Adipocyte (in vitro differentiated cells): ENCODE measurements around the gene UBE3B.

Experiments
- DNase-seq: peaks from one replicate; pipeline ENCODE4 v3.0.0-alpha.2; 2015; ENCODE audit warnings: low read depth
- H3K27me3 ChIP-seq: replicated peaks from 2 replicates; pipeline ENCODE4 v1.7.0; 2013; ENCODE audit warnings: mild to moderate bottlenecking, low read length, moderate library complexity; ENCODE audit not compliant: control insufficient read depth, insufficient read depth
- H3K36me3 ChIP-seq: 2 replicates; pipeline ENCODE4 v1.7.0; 2013; ENCODE audit warnings: low read length, mild to moderate bottlenecking, moderate library complexity; ENCODE audit not compliant: control insufficient read depth, insufficient read depth, severe bottlenecking
- H3K4me1 ChIP-seq: 2 replicates; pipeline ENCODE4 v1.7.0; 2013; ENCODE audit warnings: mild to moderate bottlenecking, low read length, moderate library complexity; ENCODE audit not compliant: control insufficient read depth, insufficient read depth
- H3K4me3 ChIP-seq: 2 replicates; pipeline ENCODE4 v1.7.0; 2013; ENCODE audit warnings: mild to moderate bottlenecking, low read length, moderate library complexity
- H3K9ac ChIP-seq: 2 replicates; pipeline ENCODE4 v1.7.0; 2013; ENCODE audit warnings: mild to moderate bottlenecking, low read length, moderate library complexity
- H3K9me3 ChIP-seq: 2 replicates; pipeline ENCODE4 v1.7.0; 2013; ENCODE audit warnings: mild to moderate bottlenecking, low read length, moderate library complexity; ENCODE audit not compliant: control insufficient read depth

Gene UBE3B

GRCh38 chr12:109451400-109451799 lies 26.0 kb upstream of the UBE3B start:
- H3K4me3 ChIP-seq: no peak overlapping the region
- no peaks in the 10 kb centered on the region for H3K9me3 ChIP-seq
- no peak for DNase-seq
- no peak overlapping the region for H3K9ac ChIP-seq
- H3K27me3 ChIP-seq: no peaks in the 10 kb centered on the region
- H3K36me3 ChIP-seq: peaks cover 80% of the 10 kb centered on the region
- H3K4me1 ChIP-seq: peaks cover 28% of the 10 kb centered on the region

GRCh38 chr12:109452489-109452888 lies 24.9 kb upstream of the UBE3B start:
- no peaks in the 10 kb centered on the region for H3K27me3 ChIP-seq
- H3K9ac ChIP-seq: no peak overlapping the region
- no peak overlapping the region for H3K4me3 ChIP-seq
- H3K36me3 ChIP-seq: peaks cover 82% of the 10 kb centered on the region
- H3K4me1 ChIP-seq: peaks cover 36% of the 10 kb centered on the region
- DNase-seq: no peak
- H3K9me3 ChIP-seq: no peaks in the 10 kb centered on the region

- H3K4me1 ChIP-seq: peaks cover 53% of the 10 kb centered on the region
- peaks cover 88% of the 10 kb centered on the region for H3K36me3 ChIP-seq
- H3K9ac ChIP-seq: no peak overlapping the region
- H3K9me3 ChIP-seq: no peaks in the 10 kb centered on the region
- no peak for DNase-seq
- no peak overlapping the region for H3K4me3 ChIP-seq
- no peaks in the 10 kb centered on the region for H3K27me3 ChIP-seq
These were observed 21.7 kb upstream of the UBE3B start for GRCh38 chr12:109455706-109456105.

- H3K9ac ChIP-seq: peak overlapping the region; percentile 73
- H3K4me1 ChIP-seq: peaks cover 61% of the 10 kb centered on the region
- H3K27me3 ChIP-seq: no peaks in the 10 kb centered on the region
- peaks cover 64% of the 10 kb centered on the region for H3K36me3 ChIP-seq
- peak; percentile 59 for DNase-seq
- H3K9me3 ChIP-seq: no peaks in the 10 kb centered on the region
- no peak overlapping the region for H3K4me3 ChIP-seq
These were observed 19.3 kb upstream of the UBE3B start for GRCh38 chr12:109458086-109458485.

GRCh38 chr12:109458771-109459208 lies 18.6 kb upstream of the UBE3B start:
- Histone ChIP-seq H3K27me3 (no peaks in the 10 kb centered on the region), H3K9ac (peak overlapping the region; percentile 73), H3K4me1 (peaks cover 68% of the 10 kb centered on the region), H3K9me3 (no peaks in the 10 kb centered on the region), H3K4me3 (no peak overlapping the region), H3K36me3 (peaks cover 57% of the 10 kb centered on the region)
- DNase-seq: peak; percentile 65

- peak overlapping the region; percentile 73 for H3K9ac ChIP-seq
- peaks cover 52% of the 10 kb centered on the region for H3K36me3 ChIP-seq
- H3K4me1 ChIP-seq: peaks cover 72% of the 10 kb centered on the region
- DNase-seq: peak; percentile 44
- no peak overlapping the region for H3K4me3 ChIP-seq
- no peaks in the 10 kb centered on the region for H3K9me3 ChIP-seq
- H3K27me3 ChIP-seq: no peaks in the 10 kb centered on the region
These were observed 18.2 kb upstream of the UBE3B start for GRCh38 chr12:109459247-109459646.

GRCh38 chr12:109460538-109460937 lies 16.9 kb upstream of the UBE3B start:
- no peak overlapping the region for H3K4me3 ChIP-seq
- peaks cover 85% of the 10 kb centered on the region for H3K4me1 ChIP-seq
- DNase-seq: no peak
- no peaks in the 10 kb centered on the region for H3K9me3 ChIP-seq
- no peaks in the 10 kb centered on the region for H3K27me3 ChIP-seq
- peak overlapping the region; percentile 82 for H3K9ac ChIP-seq
- H3K36me3 ChIP-seq: peaks cover 40% of the 10 kb centered on the region

- Histone ChIP-seq H3K27me3 (no peaks in the 10 kb centered on the region), H3K4me3 (peak overlapping the region; percentile 22), H3K9ac (peak overlapping the region; percentile 82), H3K9me3 (no peaks in the 10 kb centered on the region), H3K4me1 (peaks cover 92% of the 10 kb centered on the region), H3K36me3 (peaks cover 32% of the 10 kb centered on the region)
- DNase-seq: peak; percentile 28
These were observed 16.2 kb upstream of the UBE3B start for GRCh38 chr12:109461049-109461845.

- Histone ChIP-seq H3K4me3 (peak overlapping the region; percentile 71), H3K4me1 (peaks cover 97% of the 10 kb centered on the region), H3K36me3 (peaks cover 26% of the 10 kb centered on the region), H3K27me3 (no peaks in the 10 kb centered on the region), H3K9me3 (no peaks in the 10 kb centered on the region), H3K9ac (peak overlapping the region; percentile 92)
- peak; percentile 98 for DNase-seq
These were observed 15.3 kb upstream of the UBE3B start for GRCh38 chr12:109461846-109462756.

- Histone ChIP-seq H3K9me3 (no peaks in the 10 kb centered on the region), H3K4me3 (peak overlapping the region; percentile 71), H3K27me3 (no peaks in the 10 kb centered on the region), H3K4me1 (peaks cover 97% of the 10 kb centered on the region), H3K9ac (peak overlapping the region; percentile 92), H3K36me3 (peaks cover 24% of the 10 kb centered on the region)
- peak; percentile 98 for DNase-seq
These were observed 14.4 kb upstream of the UBE3B start for GRCh38 chr12:109462868-109463692.
